RWPE2 (cell line): ENCODE results near the gene TOGARAM1.

ENCODE experiments used
- ATAC-seq: fragments of 200-7000 bp; cut with Tn5 transposase; 3 replicates; pipeline ENCODE4 v1.9.1; 2021; ENCODE audit warnings: low read depth
- DNase-seq: peaks from one replicate; pipeline ENCODE4 v3.0.0-alpha.2; 2020; ENCODE audit warnings: low spot score
- H3K27ac ChIP-seq: fragments of 450-650 bp; 2 replicates; pipeline ENCODE4 v1.5.1; 2017; ENCODE audit warnings: mild to moderate bottlenecking; ENCODE audit not compliant: poor library complexity, severe bottlenecking
- H3K27me3 ChIP-seq: fragments of 250-450 bp; sonication (Bioruptor Pico); 2 replicates; pipeline ENCODE4 v1.5.1; 2021; ENCODE audit warnings: mild to moderate bottlenecking, moderate library complexity; ENCODE audit not compliant: insufficient read depth, poor library complexity, severe bottlenecking
- H3K36me3 ChIP-seq: fragments of 250-450 bp; sonication (Bioruptor Pico); 2 replicates; pipeline ENCODE4 v1.5.1; 2020; ENCODE audit warnings: low read depth, mild to moderate bottlenecking, moderate library complexity
- H3K4me1 ChIP-seq: fragments of 250-450 bp; sonication (Bioruptor Pico); 2 replicates; pipeline ENCODE4 v1.5.1; 2021; ENCODE audit warnings: mild to moderate bottlenecking, moderate library complexity; ENCODE audit not compliant: insufficient read depth, poor library complexity, severe bottlenecking
- H3K4me3 ChIP-seq: fragments of 250-450 bp; sonication (Bioruptor Pico); 2 replicates; pipeline ENCODE4 v1.5.1; 2021; ENCODE audit warnings: mild to moderate bottlenecking, moderate library complexity; ENCODE audit not compliant: severe bottlenecking
- H3K9me3 ChIP-seq: fragments of 250-450 bp; sonication (Bioruptor Pico); 2 replicates; pipeline ENCODE4 v1.5.1; 2021; ENCODE audit warnings: mild to moderate bottlenecking, moderate library complexity; ENCODE audit not compliant: severe bottlenecking
- TF ChIP-seq, protein P1 (sequence below): fragments of 450-650 bp; IDR thresholded peaks from one replicate; pipeline ENCODE4 v1.5.1; 2017; ENCODE audit warnings: mild to moderate bottlenecking, moderate library complexity; ENCODE audit not compliant: poor library complexity, severe bottlenecking

Gene TOGARAM1, protein sequence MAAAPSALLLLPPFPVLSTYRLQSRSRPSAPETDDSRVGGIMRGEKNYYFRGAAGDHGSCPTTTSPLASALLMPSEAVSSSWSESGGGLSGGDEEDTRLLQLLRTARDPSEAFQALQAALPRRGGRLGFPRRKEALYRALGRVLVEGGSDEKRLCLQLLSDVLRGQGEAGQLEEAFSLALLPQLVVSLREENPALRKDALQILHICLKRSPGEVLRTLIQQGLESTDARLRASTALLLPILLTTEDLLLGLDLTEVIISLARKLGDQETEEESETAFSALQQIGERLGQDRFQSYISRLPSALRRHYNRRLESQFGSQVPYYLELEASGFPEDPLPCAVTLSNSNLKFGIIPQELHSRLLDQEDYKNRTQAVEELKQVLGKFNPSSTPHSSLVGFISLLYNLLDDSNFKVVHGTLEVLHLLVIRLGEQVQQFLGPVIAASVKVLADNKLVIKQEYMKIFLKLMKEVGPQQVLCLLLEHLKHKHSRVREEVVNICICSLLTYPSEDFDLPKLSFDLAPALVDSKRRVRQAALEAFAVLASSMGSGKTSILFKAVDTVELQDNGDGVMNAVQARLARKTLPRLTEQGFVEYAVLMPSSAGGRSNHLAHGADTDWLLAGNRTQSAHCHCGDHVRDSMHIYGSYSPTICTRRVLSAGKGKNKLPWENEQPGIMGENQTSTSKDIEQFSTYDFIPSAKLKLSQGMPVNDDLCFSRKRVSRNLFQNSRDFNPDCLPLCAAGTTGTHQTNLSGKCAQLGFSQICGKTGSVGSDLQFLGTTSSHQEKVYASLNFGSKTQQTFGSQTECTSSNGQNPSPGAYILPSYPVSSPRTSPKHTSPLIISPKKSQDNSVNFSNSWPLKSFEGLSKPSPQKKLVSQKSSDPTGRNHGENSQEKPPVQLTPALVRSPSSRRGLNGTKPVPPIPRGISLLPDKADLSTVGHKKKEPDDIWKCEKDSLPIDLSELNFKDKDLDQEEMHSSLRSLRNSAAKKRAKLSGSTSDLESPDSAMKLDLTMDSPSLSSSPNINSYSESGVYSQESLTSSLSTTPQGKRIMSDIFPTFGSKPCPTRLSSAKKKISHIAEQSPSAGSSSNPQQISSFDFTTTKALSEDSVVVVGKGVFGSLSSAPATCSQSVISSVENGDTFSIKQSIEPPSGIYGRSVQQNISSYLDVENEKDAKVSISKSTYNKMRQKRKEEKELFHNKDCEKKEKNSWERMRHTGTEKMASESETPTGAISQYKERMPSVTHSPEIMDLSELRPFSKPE (N-terminal part only)

DNA sequence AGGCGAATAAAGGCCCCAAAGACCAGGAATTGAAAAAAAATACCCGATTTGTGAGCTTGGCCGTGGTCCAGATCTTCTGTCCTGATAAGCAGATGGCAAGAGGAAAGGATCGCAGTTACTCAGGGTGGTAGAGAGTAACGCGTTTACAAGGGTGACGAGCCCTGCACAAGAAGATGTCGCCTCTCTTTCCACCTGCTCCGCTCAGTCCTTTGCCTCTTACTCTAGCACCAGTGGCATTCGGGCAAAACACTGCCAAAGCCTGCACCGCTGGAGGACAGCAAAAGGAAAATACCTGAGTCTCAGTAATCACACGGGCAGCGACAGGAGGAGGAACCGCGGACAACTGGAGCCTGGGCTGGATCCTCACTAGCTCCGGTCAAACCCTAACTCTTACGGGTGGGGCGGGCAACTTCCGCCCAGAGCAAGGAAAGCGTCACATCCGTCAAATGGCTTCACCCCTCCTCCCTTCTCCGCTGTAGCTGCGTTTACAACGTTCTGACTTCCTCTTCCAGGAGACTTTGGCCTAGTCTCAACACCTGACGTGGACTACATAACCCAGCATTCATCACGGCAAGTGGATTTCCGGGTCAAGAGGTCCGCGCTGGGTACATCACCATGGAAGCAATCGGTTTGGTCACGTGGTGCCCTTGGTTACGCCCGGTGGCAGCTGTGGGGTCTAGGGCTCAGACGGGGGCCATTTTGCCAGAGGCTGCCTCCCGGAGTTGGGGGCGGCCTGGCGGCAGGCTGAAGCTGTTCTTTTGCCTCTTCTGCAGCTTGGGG lies at the start of gene TOGARAM1, which contains the start of gene KLHL28:
Gene TOGARAM1 (plus strand): TSS at position 637 of the 780 bp plus-strand sequence. CDS start 232 bp downstream, outside the sequence.
Gene KLHL28 (minus strand): TSS at position 394 of the 780 bp plus-strand sequence. CDS start 16,019 bp downstream, outside the sequence.
- H3K9me3 ChIP-seq: no peaks in the 10 kb centered on the region
- ATAC-seq: peak; percentile 82
- peaks cover 15% of the 10 kb centered on the region for H3K4me1 ChIP-seq
- H3K27me3 ChIP-seq: no peaks in the 10 kb centered on the region
- TF ChIP-seq, protein P1, sequence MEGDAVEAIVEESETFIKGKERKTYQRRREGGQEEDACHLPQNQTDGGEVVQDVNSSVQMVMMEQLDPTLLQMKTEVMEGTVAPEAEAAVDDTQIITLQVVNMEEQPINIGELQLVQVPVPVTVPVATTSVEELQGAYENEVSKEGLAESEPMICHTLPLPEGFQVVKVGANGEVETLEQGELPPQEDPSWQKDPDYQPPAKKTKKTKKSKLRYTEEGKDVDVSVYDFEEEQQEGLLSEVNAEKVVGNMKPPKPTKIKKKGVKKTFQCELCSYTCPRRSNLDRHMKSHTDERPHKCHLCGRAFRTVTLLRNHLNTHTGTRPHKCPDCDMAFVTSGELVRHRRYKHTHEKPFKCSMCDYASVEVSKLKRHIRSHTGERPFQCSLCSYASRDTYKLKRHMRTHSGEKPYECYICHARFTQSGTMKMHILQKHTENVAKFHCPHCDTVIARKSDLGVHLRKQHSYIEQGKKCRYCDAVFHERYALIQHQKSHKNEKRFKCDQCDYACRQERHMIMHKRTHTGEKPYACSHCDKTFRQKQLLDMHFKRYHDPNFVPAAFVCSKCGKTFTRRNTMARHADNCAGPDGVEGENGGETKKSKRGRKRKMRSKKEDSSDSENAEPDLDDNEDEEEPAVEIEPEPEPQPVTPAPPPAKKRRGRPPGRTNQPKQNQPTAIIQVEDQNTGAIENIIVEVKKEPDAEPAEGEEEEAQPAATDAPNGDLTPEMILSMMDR: no peak
- no peaks in the 10 kb centered on the region for H3K36me3 ChIP-seq
- H3K4me3 ChIP-seq: peak within 1 kb of the TSS; percentile 63
- H3K27ac ChIP-seq: peak within 1 kb of the TSS; percentile 62
- DNase-seq: peak; percentile 99

DNA sequence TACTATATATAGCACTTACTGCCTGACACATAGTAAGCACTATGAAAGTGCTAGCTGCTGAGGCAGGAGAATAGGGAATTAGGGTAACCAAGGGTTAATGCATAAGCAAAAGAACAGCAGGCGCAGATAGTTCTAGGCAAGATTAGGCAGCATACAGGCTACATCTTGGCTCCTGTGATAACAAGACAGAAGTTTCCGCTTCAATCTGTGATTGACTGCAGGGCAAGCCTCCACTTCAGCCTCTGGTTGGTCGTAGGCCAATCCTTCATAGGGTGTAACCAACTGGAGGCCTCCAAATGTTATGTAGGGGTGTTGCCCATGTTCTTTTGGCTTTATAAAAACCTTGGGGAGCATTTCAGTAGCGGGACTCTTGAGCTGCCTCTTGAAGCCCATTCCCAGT lies 47.1 kb upstream of the TOGARAM1 start:
- no peaks in the 10 kb centered on the region for H3K36me3 ChIP-seq
- ATAC-seq: no peak
- no peaks in the 10 kb centered on the region for H3K9me3 ChIP-seq
- no peak for DNase-seq
- TF ChIP-seq, protein P1: no peak
- no peak overlapping the region for H3K4me3 ChIP-seq
- no peak overlapping the region for H3K27ac ChIP-seq
- no peaks in the 10 kb centered on the region for H3K27me3 ChIP-seq
- no peaks in the 10 kb centered on the region for H3K4me1 ChIP-seq

DNA sequence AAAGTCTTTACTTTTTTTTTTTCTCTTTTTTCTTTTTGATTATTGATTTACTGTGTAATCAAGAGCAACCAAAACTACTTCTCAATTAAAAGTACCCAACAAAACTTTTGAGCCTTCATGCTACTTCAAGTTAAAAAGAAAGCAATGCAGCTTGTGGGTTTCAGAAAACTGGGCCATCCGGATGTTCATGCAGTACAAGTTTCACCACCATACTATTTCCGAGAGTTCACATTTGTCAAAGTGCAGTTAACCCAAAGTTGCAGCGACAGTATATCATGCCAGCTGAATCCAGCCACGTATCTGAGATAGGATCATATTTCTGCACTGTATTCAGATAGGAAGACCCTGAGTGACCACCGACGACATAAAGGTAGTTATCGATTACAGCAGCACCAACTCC lies 33.2 kb upstream of the TOGARAM1 start:
- Histone ChIP-seq H3K27me3 (no peaks in the 10 kb centered on the region), H3K36me3 (peaks cover 40% of the 10 kb centered on the region), H3K27ac (no peak overlapping the region), H3K4me1 (no peaks in the 10 kb centered on the region), H3K9me3 (no peaks in the 10 kb centered on the region), H3K4me3 (no peak overlapping the region)
- TF ChIP-seq, protein P1: no peak
- ATAC-seq (no peak), DNase-seq (no peak)

DNA sequence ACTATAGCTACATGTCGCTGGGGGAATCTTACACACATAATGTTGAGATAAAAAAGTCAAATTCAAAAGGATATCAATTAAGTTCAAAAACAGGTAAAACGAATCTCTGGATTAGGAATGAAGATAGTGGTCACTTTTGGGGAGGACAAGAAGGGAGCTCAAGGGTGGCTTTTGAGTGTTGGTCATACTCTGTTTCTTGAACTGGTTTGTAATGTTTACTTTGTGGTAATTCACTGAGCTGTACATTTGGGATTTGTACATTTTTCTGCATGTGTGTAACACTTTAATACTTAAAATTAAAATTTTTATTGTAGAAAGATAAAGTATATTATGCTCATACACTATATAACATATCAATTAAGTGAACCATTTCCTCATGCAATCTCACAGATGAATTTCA lies 26.8 kb upstream of the TOGARAM1 start:
- no peak for ATAC-seq
- Histone ChIP-seq H3K4me3 (no peak overlapping the region), H3K36me3 (peaks cover 44% of the 10 kb centered on the region), H3K27ac (no peak overlapping the region), H3K9me3 (no peaks in the 10 kb centered on the region), H3K27me3 (no peaks in the 10 kb centered on the region), H3K4me1 (no peaks in the 10 kb centered on the region)
- TF ChIP-seq, protein P1: no peak
- no peak for DNase-seq
